ENCODE results near the gene AMPH.
A peak's percentile ranks its signal among the peaks of the same experiment; 100 is the strongest.

AMPH gene

DNA sequence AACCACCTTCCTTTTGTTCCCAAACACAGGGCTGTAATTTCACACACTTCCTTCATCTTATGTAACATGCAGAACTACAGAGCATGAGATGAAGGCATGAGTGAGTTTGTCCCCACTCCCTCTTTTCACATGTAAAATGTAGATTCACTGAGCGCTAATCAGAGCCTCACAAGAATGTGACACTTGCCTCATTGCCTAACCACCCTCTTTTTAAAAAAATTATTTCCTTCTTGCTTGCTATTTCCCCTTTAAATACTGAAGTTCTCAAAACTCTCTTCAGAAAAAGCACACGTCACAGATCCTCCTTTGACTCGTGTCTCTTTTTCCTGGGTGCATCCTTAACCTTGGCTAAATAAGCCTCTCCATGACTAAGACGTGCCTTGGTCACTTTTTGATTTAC is 236.5 kb downstream of the AMPH start:
- Histone ChIP-seq H3K27me3 (ENCODE audit: insufficient read depth, poor library complexity, severe bottlenecking) (no peaks in the 10 kb centered on the region), H3K27ac (replicated peaks) (no peak overlapping the region), H3K4me3 (replicated peaks; ENCODE audit: insufficient read depth, low read length) (no peak overlapping the region)
- TF ChIP-seq SPI1 (IDR thresholded peaks at IDR 0.05; ENCODE audit: borderline replicate concordance, low read depth) (no peak), POLR2AphosphoS5 (IDR thresholded peaks at IDR 0.05; ENCODE audit: low read depth) (no peak), REST (IDR thresholded peaks at IDR 0.05; ENCODE audit: insufficient replicate concordance, low read depth) (no peak), GABPA (IDR thresholded peaks at IDR 0.05; ENCODE audit: low read depth) (no peak)
- TF ChIP-seq, protein P1, sequence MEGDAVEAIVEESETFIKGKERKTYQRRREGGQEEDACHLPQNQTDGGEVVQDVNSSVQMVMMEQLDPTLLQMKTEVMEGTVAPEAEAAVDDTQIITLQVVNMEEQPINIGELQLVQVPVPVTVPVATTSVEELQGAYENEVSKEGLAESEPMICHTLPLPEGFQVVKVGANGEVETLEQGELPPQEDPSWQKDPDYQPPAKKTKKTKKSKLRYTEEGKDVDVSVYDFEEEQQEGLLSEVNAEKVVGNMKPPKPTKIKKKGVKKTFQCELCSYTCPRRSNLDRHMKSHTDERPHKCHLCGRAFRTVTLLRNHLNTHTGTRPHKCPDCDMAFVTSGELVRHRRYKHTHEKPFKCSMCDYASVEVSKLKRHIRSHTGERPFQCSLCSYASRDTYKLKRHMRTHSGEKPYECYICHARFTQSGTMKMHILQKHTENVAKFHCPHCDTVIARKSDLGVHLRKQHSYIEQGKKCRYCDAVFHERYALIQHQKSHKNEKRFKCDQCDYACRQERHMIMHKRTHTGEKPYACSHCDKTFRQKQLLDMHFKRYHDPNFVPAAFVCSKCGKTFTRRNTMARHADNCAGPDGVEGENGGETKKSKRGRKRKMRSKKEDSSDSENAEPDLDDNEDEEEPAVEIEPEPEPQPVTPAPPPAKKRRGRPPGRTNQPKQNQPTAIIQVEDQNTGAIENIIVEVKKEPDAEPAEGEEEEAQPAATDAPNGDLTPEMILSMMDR (IDR thresholded peaks at IDR 0.05; ENCODE audit: insufficient read depth, low read length): no peak
- peak in 1 of 2 experiments; percentile 7 for DNase-seq (ENCODE audit: low read depth in 1 of 2, low spot score in 1 of 2)

DNA sequence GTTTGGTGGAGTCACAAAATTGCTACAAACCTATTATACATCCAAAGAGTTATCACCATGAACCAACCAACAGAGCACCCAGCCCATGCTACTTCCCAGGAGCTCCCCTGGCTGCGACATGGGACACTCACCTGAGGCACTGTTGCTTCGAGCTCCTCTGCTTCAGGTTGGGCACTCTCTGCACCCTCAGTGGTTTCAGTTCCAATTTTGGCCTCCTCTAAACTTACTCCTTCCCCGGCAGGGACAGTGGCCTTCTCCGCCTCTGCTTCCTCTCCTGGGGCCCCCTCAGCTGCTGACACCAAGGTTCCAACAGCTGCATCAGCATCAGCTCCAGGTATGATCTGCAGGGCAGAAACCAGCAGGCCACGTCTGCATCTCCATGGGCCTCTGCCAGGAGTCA is 237.3 kb downstream of the AMPH start:
- no peaks in the 10 kb centered on the region for H3K27me3 ChIP-seq (ENCODE audit: insufficient read depth, poor library complexity, severe bottlenecking)
- H3K4me3 ChIP-seq (replicated peaks; ENCODE audit: insufficient read depth, low read length): no peak overlapping the region
- no peak for TF ChIP-seq POLR2AphosphoS5 (IDR thresholded peaks at IDR 0.05; ENCODE audit: low read depth)
- TF ChIP-seq SPI1 (IDR thresholded peaks at IDR 0.05; ENCODE audit: borderline replicate concordance, low read depth): no peak
- TF ChIP-seq, protein P1 (IDR thresholded peaks at IDR 0.05; ENCODE audit: insufficient read depth, low read length): no peak
- no peak for TF ChIP-seq GABPA (IDR thresholded peaks at IDR 0.05; ENCODE audit: low read depth)
- no peak for TF ChIP-seq REST (IDR thresholded peaks at IDR 0.05; ENCODE audit: insufficient replicate concordance, low read depth)
- DNase-seq (ENCODE audit: low read depth in 1 of 2, low spot score in 1 of 2): no peak
- no peak overlapping the region for H3K27ac ChIP-seq (replicated peaks)

- H3K27me3 ChIP-seq (ENCODE audit: insufficient read depth, poor library complexity, severe bottlenecking): no peaks in the 10 kb centered on the region
- TF ChIP-seq POLR2AphosphoS5 (IDR thresholded peaks at IDR 0.05; ENCODE audit: low read depth) (no peak), GABPA (IDR thresholded peaks at IDR 0.05; ENCODE audit: low read depth) (no peak), SPI1 (IDR thresholded peaks at IDR 0.05; ENCODE audit: borderline replicate concordance, low read depth) (no peak), REST (IDR thresholded peaks at IDR 0.05; ENCODE audit: insufficient replicate concordance, low read depth) (no peak)
- TF ChIP-seq, protein P1 (IDR thresholded peaks at IDR 0.05; ENCODE audit: insufficient read depth, low read length): no peak
- no peak overlapping the region for H3K27ac ChIP-seq (replicated peaks)
- no peak overlapping the region for H3K4me3 ChIP-seq (replicated peaks; ENCODE audit: insufficient read depth, low read length)
- no peak for DNase-seq (ENCODE audit: low read depth in 1 of 2, low spot score in 1 of 2)
Observed at GRCh38 chr7:38391751-38392150, 239.4 kb downstream of the AMPH start.

Data from HL-60 (cell line).